GM18870 (cell line): ENCODE results near the gene BIRC5.

Experiments
- ATAC-seq: cut with Tn5 transposase; IDR thresholded peaks from one replicate; pipeline ENCODE4 v1.9.1; 2021; ENCODE audit warnings: moderate library complexity; ENCODE audit not compliant: unreplicated experiment

BIRC5 gene

DNA sequence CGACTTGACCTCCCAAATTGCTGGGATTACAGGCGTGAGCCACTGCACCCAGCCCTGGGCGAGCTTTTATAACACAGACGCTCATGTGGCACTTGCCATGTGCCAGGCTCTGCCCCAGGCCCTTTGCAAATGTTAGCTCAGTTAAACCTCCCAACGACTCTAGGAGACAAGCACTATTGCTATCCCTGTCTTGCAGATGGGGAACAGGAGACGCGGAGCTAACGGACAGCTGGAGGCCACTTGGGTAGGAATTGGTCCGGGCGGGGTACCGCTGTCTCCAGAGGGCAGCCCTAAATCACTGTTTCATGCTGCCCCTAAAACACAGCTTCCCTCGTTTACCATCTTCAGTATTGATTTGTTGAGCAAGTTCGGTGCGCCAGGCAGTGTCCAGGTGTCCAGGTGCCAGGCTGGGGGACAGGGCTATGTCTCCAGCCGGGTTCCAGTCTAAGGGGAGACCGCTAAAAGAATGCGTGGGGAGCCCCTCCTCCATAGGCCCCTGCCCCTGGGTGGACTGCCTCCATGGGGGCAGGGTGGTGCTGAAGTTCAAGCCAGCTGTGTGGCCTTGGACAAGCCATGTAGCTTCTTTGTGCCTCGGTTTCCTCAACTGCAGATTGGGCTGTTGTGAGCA lies 41.1 kb downstream of the BIRC5 start:
- ATAC-seq: no peak

DNA sequence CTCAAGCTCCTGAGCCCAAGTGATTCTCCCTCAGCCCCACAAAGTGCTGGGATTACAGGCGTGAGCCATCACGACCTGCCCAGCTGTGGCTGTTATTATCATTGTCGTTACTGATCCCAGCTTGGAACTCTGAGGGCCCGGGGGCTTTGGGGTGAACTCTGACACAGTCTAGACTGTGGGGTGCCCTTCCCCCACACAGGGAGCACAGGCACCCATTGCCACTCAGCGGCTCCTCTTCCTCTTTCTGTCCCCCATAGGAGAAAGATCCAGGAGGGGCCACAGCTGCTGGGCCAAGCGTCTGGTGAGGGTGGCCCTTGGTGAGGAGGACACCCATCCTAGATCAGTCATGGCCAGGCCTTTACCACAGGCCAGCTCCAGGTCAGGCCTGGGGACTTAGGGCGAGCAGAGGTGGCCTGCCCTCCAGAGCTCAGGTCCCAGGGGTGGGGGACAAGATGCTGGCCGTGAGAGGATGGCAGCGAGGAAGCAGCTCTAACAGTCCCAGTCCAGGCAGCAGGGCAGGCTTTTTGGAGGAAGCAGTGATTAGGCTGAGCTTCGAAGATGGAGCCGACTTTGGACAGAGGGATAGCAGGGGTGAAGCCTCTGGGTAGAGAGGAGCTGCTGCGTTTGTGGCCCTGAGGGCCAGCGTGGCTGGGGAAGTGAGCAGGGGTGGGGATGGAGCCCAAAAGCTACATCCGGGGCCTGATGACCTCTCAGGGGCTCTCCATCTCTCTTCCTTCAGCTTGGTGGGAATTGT lies 42.1 kb downstream of the BIRC5 start:
- ATAC-seq: no peak

DNA sequence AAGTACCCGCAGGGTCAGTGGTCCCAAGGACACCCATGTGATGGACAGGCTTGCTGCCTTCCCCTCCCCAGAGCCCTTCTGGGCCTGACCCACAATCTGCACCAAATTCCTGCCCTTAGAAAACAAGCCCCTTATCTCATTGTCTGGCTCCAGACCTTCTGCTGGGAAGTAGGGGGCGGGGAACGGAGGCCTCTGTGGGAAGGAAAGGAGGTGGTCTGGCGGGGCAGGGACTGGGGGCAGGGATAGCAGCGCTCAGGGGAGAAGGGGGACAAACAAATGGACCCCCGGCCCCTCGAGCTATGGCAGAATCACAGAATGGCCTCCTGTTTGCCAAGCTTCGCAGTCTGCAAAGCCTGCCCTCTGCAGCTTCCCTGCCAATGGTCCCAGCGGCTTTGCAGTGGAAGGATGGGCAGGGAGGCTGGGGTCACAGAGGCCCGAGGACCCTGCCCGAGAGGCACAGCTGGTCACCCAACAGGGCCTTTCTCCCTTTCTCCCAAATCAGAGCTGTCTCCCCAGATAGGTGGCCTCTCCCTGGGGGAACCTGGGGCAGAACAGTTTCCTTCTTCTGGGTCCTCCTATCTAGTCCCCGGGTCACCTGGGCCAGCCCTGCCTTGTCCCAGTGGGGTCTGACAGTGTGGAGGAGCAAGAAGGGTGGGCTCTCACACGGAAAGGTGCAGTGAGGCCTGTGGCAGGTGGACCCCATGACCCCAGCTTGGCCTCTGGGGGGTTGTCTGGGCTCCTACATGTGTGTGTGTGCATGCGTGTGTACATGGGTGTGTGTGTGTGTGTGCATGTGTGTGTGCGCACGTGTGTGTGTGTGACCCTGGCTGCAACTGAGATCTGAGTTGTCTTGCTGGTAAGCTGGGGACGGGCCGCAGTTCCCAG lies 42.9 kb downstream of the BIRC5 start:
- no peak for ATAC-seq

DNA sequence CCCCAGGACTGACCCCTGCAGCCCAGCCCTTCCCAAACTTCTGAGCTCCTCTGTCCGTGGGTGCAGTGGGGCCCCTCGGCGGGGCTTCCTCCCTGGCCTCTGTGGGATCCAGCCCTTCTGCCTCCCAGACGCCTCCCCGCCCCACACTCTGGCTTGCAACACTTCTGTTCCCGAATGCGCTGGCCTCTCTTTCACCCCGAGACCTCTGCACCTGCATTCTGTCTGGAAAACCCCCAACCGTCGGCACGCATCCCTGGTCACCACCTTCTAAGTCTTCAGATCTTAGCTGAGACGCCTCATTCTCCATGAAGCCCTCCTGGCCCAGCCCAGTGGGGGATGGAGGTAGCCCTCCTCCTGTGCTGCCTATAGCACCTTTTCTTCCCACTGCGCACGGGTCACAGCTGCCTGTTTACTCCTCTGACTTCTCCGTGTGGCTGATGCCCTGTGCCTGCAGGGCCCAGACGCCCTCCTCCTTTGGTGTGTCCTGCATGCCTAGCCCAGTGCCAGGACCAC lies 43.8 kb downstream of the BIRC5 start:
- no peak for ATAC-seq

DNA sequence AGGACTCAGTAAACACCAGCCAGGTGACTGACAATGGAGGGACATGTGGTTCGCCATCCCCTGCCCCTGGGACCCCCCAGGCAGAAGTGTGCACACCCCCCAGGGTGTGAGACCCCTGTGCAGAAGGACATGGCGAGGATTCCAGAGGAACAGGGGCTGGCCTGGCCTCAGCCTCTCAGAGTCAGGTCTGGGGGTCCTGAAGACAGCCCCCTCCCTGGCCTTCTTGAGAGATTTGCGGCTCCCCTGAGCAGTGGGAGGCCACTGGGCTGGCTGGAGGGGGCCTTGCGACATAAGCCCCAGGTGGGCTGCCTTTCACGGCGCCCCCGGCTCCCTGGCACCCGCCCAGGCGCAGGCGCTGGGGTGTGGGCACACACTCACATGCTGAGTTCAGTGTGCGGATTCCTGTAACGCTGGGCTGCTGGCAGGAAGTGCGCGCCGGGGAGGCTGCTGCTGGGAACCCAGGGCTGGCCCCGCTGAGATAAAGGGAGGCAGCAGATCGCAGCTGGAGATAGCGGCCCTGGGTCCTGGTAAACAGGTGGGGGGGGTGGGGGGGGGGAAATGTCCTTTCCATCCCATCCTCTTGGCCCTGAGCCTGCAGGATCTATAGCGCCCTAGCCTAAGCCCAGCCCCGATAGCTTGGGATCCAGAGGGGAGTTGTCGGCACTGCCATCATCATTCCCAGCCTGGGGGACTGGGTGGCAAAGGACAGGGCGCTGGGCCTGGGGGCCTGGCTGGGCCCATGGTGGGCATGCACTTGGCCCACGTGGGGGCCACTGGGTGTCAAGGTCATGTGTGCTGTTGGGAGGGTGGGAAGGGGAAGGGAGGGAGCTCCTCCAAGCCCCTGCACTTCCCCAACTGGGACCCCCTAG lies 44.5 kb downstream of the BIRC5 start:
- ATAC-seq: no peak

DNA sequence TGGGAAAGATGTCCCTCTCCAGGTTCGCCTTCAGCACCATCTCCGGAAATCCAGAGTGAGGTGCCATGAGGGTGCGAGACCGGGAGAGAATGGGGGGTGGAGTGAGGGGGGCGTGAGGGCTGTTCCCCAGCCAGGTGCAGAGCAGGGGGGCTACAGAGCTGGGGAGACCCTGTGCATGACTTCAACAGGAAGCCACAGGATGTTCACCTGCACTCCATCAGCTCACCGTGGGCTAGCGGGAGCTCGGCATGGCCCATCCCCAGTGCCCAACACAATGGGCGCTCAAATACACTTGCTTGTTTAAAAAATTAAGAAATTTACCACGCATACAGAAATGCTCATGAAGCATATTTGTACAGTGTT lies 45.1 kb downstream of the BIRC5 start:
- no peak for ATAC-seq

DNA sequence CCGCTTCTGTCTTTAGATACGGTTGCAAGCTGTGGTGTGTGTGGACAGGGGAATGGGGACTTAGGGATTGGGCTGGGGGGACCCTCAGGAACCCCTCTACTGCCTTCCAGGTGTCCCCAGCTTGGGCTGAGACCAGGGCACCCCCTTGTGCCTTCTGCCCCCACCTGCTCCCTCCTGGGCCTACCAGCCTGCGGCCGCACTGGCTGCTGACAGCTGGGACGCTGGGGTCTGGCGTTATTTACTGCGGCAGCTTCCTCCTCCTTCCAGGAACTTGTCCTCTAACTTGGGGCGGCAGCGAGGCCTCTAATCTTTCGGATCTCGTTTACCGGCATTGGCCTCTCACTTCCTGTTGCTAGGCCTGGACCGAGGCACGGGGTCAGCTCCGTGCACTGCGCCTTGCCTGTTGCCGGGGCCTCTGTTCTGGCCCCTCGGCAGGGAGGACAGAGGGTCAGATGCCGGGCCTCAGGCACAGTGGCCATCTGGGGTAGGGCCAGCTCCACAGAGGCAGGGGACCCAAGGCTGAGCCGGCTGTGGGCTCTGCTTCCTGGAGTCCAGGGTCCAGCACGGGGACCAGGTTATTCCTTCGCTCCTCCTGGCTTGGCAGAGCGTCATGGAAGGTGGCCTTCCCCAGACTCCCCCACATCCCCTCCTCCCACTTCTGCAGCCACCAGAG lies 49.1 kb downstream of the BIRC5 start:
- ATAC-seq: no peak

DNA sequence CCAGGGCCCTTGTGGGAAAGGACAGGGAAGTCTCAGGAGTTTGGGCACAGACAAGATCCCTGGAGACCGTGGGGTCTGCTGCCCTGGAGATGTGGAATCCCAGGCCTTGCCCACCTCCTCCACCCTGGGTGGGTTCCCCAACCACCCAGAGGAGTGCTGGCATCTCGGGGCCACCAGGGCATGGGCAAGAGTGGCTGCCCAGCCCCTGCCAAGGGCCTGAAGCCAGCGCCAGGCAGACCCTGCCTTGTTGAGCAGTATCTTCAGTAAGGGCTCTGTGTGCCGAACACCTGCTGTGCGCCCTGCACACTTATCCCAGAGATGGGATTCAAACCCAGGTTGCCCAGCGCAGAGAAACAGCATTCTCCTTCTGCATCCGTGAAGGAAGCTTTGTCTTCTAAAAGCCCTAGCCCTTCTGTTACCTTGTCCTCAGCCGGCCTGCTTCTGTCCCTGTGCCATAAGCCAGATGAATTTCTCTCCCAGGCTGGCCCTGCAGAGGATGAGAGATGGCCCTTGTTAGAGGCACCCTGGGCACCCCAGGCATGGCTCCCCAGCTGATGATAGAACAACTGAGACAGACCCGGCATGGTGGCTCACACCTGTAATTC lies 49.8 kb downstream of the BIRC5 start:
- ATAC-seq: no peak

DNA sequence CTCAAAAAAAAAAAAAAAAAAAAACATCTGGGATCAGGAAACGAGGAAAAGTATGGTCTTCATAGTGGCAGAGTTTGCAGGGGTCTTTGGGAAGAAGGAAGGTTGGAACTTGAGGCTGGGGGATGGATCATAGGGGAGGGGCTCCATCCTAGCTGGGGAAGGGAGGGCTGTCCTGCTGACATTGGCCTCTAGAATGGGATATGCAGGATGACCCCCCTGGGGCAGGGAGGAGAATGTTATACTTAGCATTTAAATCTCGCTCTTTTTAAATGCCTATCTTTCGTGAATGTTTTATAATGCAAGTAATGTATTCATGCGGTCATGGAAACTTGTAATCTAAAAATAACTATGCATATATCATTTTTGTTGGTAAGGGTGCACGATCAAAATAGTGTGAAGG lies 50.5 kb downstream of the BIRC5 start:
- no peak for ATAC-seq

DNA sequence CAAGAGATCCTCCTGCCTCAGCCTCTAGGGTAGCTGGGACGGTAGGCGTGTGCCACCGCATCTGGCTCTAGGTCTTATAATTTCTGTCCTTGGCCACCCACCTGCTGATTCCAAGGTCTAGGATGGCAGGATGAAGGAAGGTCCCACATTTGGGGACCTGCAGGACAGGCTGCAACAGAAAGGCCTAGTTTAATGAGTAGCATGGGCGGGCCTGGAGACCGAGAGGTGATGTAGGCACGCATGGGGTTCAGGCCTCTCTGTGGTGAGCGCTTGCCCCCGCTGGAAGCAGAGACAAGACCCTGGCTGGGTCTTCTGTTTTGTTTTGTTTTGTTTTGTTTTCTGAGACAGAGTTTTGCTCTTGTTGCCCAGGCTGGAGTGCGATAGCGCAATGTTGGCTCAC lies 51.1 kb downstream of the BIRC5 start:
- no peak for ATAC-seq

DNA sequence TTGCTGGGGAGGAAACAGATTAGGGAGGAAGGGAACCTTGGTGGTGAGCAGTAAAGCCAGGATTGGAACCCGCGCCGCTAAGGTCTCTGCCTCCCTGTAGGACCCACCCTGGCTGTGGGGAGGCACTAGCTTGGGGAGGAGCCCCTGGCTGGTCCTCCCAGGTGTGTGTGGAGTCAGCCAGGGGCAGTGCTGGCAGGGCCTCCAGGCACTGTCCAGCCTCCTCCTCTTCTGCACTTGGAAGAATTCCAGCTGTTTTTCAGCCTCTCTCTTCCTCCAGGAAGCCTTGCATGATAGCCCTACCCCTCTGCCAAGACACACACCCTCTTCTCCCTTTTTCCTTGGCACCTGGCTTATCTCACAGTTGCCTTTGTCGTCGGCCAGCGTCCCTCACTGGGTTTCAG lies 52.2 kb downstream of the BIRC5 start:
- ATAC-seq: no peak

DNA sequence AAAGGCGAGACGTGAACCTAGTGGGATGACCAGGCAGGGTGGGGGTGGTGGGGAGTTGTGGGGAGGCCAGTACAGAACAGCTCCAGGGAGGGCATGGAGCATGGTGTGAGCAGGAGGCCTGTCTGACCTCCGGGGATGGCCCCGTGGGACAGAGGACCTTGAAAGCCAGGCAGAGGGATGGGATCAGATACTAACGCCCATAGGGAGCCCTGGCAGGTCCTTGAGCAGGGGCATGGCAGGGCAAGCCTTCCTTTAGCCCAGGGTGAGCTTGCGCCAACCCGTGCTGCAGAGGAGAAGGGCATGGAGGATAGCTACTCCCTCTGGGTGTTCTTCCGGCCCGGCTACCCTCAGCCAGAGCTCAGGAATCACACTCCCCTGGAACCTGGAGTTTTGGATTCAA lies 52.7 kb downstream of the BIRC5 start:
- ATAC-seq: no peak

DNA sequence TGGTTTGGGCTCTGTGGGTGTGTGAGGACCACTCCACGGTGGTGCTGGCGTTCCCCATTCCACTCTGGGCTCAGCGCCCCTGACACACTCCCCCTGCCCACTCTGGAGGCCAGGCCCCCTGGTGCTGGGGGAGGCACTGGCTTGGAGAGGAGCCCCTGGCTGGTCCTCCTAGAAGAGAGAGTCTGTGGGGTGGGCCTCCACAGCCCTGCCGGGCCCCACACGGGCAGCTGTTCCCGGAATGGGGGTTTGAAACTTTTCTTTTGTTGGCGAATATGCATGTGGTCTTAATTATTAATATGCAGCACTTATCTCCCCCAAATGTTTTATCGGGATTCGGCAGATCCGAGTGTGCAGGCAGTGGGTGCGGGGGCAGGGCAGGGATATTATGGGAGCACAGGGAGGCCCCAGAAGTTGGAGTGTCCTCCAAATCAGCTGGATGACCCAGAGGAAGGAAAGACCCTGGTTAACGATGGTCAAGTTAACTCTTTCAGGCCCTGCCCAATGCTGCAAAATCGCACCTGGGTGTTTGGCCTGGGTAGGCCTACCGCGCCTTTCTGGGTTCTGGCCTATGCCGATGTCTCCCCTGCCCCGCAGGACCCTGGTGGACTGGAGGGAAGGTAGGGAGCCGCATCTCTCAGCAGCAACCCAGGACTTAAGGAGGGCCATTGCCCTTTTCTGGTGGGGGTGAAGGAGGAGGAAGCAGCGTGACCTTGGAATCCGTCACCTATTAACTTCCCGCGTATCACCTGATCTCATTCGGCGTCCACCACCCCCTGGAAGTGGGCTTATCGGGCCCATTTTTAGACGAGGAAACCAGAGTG lies 53.4 kb downstream of the BIRC5 start:
- no peak for ATAC-seq

DNA sequence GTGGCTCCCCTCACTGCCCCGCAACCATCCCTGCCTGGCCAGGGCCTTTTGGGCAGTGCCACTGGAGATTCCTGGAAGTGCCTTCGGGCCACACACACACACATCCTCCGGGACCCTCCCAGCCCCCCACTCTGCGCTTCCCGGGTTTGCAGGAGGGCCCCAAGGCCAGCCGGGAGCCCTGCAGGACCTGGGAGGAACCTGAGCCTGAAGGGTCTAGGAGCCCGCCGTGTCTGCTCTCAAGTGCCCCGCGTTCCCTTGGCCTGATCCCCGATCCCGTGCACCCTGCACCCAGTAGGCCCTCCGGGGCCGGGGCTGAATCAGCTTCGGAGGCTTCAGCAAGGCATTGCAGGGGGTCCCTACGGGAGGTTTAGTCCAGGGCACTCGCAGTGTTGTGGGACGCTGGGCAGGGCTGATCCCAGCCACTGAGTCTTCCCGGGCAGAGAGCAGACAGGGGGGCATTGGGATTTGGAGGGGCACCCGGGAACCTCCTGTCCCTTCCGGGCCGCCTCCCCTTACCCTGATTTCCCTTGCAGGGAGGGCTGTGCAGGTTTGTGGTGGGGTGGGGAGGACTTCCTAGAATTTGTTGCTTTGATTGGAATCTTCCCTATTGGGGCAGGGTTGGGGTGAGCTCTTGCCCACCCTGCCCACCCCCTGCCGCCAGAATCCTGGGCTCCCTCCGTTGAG lies 54.3 kb downstream of the BIRC5 start:
- no peak for ATAC-seq

DNA sequence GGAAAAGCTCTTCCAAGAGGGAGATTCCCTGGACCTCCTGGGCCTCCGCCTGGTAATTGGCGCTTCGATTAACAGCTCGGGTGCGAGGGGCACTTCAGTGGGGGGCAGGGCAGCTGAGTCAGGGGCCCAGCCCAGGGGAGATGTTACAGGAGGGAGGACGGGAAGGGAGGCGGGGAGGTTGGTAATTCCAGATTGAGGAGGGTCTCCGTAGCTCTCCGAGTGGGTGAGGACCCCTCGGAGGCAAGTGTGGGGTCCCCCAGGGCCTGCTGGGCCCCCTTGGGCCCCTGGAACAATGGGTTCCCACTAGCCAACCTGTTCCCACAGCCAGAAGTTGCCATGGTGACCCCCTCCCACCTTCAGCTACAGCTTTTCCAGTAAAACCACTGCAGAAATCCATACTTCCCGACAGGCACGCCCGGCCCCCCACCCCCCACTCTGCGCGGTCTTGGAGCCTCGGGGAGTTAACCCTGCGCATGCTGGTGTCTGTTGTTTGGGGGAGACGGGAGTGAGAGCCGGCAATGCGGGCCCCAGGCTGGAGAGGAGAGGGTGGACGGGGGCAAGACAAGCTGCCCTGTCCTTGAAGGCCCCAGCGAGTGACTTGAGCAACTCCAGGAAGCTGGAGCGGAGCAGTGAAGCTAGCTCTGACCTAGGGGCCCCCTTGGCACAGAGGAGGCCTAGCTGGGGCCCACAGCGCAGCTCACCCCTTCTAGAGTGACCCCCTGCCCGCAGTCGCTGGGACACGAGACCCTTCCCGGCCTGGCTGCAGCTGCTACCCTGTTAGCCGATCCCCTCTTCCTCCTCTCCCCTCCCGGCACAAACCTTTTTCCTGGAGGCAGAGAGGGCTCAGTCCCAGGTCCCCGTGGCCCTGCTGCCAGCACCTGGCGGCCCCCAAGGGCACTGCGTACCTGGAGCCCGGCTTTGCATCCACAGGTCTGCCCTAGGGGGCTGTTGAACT lies 55.2 kb downstream of the BIRC5 start:
- ATAC-seq: no peak

DNA sequence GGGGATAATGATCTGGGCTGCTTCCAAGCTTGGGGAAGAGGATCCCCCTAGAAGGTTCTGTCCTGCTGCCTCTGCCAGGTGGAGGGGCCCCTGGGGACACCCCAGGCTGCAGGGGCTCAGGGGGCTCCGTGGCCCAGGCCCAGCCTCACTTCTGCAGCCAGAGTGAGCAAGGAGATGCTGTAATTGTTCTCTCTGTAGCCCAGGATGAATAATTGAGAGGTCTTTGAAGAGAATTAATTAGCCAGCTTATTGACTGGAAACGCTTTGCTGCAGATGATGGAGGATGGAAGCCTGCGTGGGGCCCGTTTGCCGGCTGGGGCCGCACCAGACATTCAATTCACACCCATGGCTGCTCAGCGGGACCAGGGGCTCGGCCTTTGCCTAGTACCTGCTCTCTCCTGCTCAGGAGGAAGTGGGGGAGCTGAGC lies 55.9 kb downstream of the BIRC5 start:
- no peak for ATAC-seq
